Spleen (tissue), 7 donors: ENCODE results near the gene RPL27.

Experiments used
- POLR2A ChIP-seq, 3 donors: fragments of 450-650 bp; IDR thresholded peaks; one replicate each; pipeline ENCODE4 v1.5.1; 2017; ENCODE audit warnings: antibody characterized with exemption in 3 of 3, mild to moderate bottlenecking in 1 of 3
- TF ChIP-seq, protein P1 (sequence below), 11 experiments: fragments of 200-600 bp in 7 of 11; fragments of 450-650 bp in 4 of 11; sonication (generic) in 4 of 11; IDR thresholded peaks in 8 of 11; conservative IDR thresholded peaks in 3 of 11; 1 replicate in 7 of 11; 2 replicates in 4 of 11; pipeline versions ENCODE4 v1.4.0 to v1.8.0; 2016 to 2021; ENCODE audit warnings: antibody characterized with exemption in 11 of 11, inconsistent platforms in 4 of 11, mild to moderate bottlenecking in 1 of 11
- donor health status: DM: no; HTN: no; CAD: no; lungs with moderate emphysema.
- donor health status: DM: no; HTN: no; CAD: no.
- donor health status: DM: no; HTN: no; CAD: no.

DNA sequence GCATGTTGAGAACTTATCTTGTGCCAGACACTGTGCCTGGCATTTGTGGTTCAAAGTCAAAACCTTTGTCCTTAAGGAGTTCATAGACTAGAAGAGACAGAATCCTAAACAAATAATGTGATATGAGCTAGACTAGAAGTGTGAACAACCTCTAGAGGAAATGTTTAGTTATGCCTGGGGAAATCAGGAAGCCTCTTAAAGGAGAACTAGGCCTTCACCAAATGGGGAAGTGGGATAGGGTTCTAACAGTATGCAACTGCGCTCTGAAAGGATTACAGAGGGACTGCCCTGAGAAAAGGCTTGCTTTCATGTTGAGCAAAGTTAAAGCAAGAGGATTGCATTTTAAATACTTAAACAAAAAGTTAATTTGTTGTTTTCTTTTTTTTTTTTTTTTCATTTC lies 13.0 kb upstream of the RPL27 start:
- TF ChIP-seq, protein P1, sequence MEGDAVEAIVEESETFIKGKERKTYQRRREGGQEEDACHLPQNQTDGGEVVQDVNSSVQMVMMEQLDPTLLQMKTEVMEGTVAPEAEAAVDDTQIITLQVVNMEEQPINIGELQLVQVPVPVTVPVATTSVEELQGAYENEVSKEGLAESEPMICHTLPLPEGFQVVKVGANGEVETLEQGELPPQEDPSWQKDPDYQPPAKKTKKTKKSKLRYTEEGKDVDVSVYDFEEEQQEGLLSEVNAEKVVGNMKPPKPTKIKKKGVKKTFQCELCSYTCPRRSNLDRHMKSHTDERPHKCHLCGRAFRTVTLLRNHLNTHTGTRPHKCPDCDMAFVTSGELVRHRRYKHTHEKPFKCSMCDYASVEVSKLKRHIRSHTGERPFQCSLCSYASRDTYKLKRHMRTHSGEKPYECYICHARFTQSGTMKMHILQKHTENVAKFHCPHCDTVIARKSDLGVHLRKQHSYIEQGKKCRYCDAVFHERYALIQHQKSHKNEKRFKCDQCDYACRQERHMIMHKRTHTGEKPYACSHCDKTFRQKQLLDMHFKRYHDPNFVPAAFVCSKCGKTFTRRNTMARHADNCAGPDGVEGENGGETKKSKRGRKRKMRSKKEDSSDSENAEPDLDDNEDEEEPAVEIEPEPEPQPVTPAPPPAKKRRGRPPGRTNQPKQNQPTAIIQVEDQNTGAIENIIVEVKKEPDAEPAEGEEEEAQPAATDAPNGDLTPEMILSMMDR (IDR thresholded peaks at IDR 0.05 in 8 of 11, conservative IDR thresholded peaks at IDR 0.05 in 3 of 11): no peak
- no peak for TF ChIP-seq POLR2A (IDR thresholded peaks at IDR 0.05)
